Measurements from ENCODE around the gene ISCU.

ISCU gene

DNA sequence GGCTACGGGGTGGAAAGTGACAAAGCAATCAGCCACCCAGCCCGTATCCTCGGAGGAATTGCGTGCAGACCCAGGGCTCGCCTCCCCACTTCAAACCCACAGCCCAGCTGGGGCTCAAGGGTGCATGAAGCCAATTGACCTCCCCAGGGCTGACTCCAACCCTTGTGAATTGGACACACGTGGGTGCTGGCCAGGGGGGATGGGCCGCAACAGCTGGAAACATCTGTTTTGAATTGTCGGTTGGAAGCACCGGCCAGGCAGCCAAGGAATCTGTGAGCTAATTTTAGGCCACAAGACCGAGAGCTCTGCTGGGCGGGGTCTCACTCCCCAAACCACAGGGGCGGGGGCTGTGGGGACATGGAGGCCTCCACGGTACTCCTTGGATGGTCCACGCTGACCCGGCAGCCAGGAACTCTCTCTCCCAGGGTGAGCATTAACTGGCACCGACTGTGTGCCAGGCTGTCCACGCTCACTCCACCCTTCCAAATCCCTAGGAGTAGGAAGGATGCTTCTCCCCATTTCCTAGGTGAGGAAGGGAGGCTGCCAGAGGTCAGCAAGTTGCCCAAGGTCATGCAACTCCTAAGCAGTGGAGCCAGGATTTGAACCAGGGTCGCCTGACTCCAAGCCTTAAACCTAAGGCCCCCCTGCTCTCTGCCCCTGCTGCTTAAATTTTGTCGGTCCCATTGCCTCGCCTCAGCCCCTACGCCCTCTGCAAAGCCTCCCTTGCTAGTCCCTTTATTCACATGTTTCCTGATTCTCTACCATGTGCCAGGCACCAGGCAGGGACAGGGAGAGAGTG is 47.3 kb downstream of the ISCU start:
- intact Hi-C loops (cut with DNase I; ENCODE audit: low total_unique reads) = loop anchor here (10.0 kb wide), 1 partner anchor 345 kb away; no protein-coding TSS in a partner anchor
- H3K27ac ChIP-seq = no peak overlapping the region

DNA sequence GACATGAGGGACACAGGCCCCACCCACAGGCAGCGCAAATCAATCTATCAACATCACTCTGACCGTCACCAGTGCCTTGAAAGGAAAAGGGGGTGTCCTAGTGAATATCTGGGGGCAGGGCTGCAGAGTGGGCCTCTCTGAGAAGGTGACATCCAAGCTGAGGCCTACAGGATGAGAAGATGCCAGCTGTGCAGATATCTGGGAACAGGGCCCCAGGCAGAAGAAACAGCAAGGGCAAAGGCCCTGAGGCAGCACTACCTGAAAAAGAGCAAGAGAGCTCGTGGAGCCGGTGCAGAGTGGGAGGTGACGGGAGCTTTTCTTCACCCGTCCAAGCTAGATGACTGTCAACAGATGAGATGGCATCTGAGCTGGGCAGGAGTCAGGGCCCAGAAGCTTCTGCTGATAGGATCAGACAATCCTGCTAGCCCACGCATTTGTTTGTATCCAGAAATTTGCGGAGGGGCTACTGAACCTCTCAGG is 48.0 kb downstream of the ISCU start:
- H3K36me3 ChIP-seq = no peaks in the 10 kb centered on the region
- H3K4me1 ChIP-seq = peaks cover 0 to 9% (median 7%) of the 10 kb centered on the region in 4 donors
- H3K4me3 ChIP-seq = no peak overlapping the region
- no peak for DNase-seq
- intact Hi-C loops (cut with DNase I; ENCODE audit: low total_unique reads) = loop anchor here (10.0 kb wide), 1 partner anchor 344 kb away; no protein-coding TSS in a partner anchor
- TF ChIP-seq, protein P1, sequence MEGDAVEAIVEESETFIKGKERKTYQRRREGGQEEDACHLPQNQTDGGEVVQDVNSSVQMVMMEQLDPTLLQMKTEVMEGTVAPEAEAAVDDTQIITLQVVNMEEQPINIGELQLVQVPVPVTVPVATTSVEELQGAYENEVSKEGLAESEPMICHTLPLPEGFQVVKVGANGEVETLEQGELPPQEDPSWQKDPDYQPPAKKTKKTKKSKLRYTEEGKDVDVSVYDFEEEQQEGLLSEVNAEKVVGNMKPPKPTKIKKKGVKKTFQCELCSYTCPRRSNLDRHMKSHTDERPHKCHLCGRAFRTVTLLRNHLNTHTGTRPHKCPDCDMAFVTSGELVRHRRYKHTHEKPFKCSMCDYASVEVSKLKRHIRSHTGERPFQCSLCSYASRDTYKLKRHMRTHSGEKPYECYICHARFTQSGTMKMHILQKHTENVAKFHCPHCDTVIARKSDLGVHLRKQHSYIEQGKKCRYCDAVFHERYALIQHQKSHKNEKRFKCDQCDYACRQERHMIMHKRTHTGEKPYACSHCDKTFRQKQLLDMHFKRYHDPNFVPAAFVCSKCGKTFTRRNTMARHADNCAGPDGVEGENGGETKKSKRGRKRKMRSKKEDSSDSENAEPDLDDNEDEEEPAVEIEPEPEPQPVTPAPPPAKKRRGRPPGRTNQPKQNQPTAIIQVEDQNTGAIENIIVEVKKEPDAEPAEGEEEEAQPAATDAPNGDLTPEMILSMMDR (IDR thresholded peaks at IDR 0.05) = no peak
- no peak overlapping the region for H3K27ac ChIP-seq
- H3K9me3 ChIP-seq = no peaks in the 10 kb centered on the region
- no peaks in the 10 kb centered on the region for H3K27me3 ChIP-seq

More for the DNA sequence above, 47.3 kb downstream of the ISCU start:
- no peaks in the 10 kb centered on the region for H3K9me3 ChIP-seq
- no peaks in the 10 kb centered on the region for H3K27me3 ChIP-seq
- H3K36me3 ChIP-seq = no peaks in the 10 kb centered on the region
- no peak overlapping the region for H3K4me3 ChIP-seq
- peak; percentile 77 to 79 for DNase-seq
- TF ChIP-seq, protein P1 (IDR thresholded peaks at IDR 0.05) = no peak
- peaks cover 0 to 9% (median 7%) of the 10 kb centered on the region in 4 donors for H3K4me1 ChIP-seq

DNA sequence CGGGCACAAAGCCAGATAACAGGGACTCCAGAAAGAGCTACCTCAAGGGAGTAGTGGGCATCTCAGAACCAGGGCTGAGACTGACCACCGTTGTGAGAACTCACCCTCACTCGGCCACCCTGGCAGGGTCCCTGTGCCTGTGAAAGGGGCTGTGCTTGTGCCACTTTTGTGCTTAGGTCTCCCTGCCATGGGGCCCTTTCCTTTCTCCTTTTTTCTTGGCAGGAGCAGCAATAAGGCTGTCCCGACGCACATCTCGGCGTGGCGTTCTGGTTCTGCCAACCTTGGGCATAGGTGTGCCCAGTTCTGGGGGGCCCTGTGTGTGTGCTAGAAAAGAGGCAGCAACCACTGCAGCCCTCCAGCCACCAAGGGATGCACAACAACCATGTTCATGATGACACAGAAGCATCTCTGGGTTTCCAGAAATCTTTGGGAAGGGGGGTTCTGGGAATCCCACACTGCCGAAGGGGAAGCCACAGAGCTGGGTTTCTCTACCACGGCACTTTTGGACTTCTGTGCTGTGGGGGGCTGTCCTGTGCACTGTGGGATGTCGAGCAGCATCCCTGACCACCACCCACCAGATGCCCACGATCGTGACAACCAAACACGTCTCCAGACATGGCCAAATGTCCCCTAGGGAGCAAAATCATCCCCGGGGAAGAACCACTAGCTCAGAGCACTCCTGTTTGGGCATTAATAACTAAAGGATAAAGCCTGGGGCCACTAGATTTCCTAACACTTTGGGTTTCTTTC is 48.6 kb downstream of the ISCU start:
- no peak overlapping the region for H3K4me3 ChIP-seq
- intact Hi-C loops (cut with DNase I; ENCODE audit: low total_unique reads) = loop anchor here (10.0 kb wide), 1 partner anchor 344 kb away; no protein-coding TSS in a partner anchor
- H3K27me3 ChIP-seq = no peaks in the 10 kb centered on the region
- H3K9me3 ChIP-seq = no peaks in the 10 kb centered on the region
- peaks cover 0 to 9% (median 7%) of the 10 kb centered on the region in 4 donors for H3K4me1 ChIP-seq
- TF ChIP-seq, protein P1 (IDR thresholded peaks at IDR 0.05) = no peak
- no peak overlapping the region for H3K27ac ChIP-seq
- DNase-seq = no peak
- H3K36me3 ChIP-seq = no peaks in the 10 kb centered on the region

DNA sequence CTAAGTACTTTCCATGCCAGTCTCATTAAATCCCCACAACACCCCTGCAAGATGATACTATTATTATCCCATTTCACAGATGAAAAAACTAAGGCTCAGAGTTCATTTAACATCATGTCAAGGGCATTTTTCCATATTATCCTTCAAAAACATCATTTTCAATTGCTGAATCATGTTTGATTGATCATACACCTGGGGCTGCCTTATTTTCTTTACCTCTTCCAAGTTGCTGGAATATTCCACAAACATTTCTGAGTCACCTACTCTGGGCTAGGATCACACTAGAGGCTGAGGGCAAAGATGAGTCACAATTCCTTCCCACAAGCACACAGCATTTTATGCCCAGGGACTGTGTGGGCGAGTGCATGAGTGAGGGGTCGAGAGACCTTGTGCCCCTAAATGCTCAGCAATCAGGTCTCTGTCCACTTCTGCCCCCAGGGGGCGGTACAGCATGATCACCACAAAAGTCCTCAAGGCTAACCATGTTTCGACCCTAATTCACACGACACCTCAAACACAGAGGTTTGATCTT is 49.6 kb downstream of the ISCU start:
- Histone ChIP-seq H3K27me3 (no peaks in the 10 kb centered on the region), H3K9me3 (no peaks in the 10 kb centered on the region), H3K36me3 (no peaks in the 10 kb centered on the region), H3K27ac (no peak overlapping the region), H3K4me3 (no peak overlapping the region), H3K4me1 (peaks cover 0 to 9% (median 7%) of the 10 kb centered on the region in 4 donors)
- DNase-seq = no peak
- intact Hi-C loops (cut with DNase I; ENCODE audit: low total_unique reads) = loop anchor here (10.0 kb wide), 1 partner anchor 343 kb away; no protein-coding TSS in a partner anchor
- TF ChIP-seq, protein P1 (IDR thresholded peaks at IDR 0.05) = peak; percentile 21 to 25

DNA sequence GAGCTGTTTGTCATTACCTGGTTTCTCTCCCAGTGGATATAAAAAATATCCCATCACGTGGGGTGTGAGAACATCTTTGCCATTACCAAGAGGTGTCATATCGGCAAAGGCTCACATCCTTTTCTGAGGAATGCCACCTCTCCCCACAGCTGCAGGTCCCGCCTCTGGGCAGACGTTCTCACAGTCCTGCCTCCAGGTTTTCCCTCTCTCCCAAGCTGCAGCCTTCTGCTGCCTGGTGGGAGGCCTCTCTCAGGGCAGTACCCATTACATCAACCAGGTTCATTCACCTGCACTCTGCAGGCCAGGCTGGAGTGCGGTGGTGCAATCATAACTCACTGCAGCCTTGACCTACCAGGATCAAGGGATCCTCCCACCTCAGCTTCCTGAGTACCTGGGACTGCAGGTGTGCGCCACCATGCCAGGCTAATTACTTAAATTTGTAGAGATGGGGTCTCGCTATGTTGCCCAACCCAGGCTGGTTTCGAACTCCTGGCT is 50.4 kb downstream of the ISCU start:
- no peak overlapping the region for H3K27ac ChIP-seq
- intact Hi-C loops (cut with DNase I; ENCODE audit: low total_unique reads) = loop anchor here (10.0 kb wide), 1 partner anchor 342 kb away; no protein-coding TSS in a partner anchor
- H3K9me3 ChIP-seq = no peaks in the 10 kb centered on the region
- H3K36me3 ChIP-seq = no peaks in the 10 kb centered on the region
- H3K27me3 ChIP-seq = no peaks in the 10 kb centered on the region
- peaks cover 0 to 10% (median 7%) of the 10 kb centered on the region in 4 donors for H3K4me1 ChIP-seq
- H3K4me3 ChIP-seq = no peak overlapping the region
- TF ChIP-seq, protein P1 (IDR thresholded peaks at IDR 0.05) = no peak
- DNase-seq = no peak
